T-cell (primary cell): ENCODE measurements around the gene ANKRD33B. TPM values are rescaled to one million over a fixed set of nuclear protein-coding genes. Genes with fewer than 3 reads are reported as not detected.
"Not testable (repeated sequence)": the region's sequence is repeated elsewhere in the genome, so short reads cannot be mapped to it uniquely, and the experiment has no call there.

Experiments
- ATAC-seq, 4 experiments: fragments of 200-7000 bp in 3 of 4; fragments of 150-1000 bp in 1 of 4; cut with Tn5 transposase; replicated peaks in 1 of 4; 1 replicate in 3 of 4; 2 replicates in 1 of 4; pipeline ENCODE4 v1.10.0; 2021; ENCODE audit warnings: moderate library complexity in 3 of 4, mild to moderate bottlenecking in 2 of 4, moderate number of reproducible peaks in 1 of 4
- CTCF ChIA-PET, 2 donors: fragments of 300-600 bp; sonication (Branson Sonifier 250); formaldehyde crosslinking; loops; one replicate each; lab custom pipeline; 2022; ENCODE audit warnings: antibody characterized with exemption in 2 of 2; lab: Charles Lee
- POLR2A ChIA-PET, 2 donors: fragments of 300-600 bp; sonication (Branson Sonifier 250); formaldehyde crosslinking; loops; one replicate each; lab custom pipeline; 2022; ENCODE audit warnings: antibody characterized with exemption in 2 of 2; lab: Charles Lee
- DNase-seq, 35 experiments: peaks; one replicate each; pipeline versions ENCODE4 v3.0.0 to v3.0.0-alpha.2; 2013 to 2023
- H3K27ac ChIP-seq: one replicate; pipeline ENCODE4 v1.5.1; 2013; ENCODE audit warnings: low read length
- H3K27me3 ChIP-seq, 2 experiments: replicated peaks in 1 of 2; 1 replicate in 1 of 2; 2 replicates in 1 of 2; pipeline versions ENCODE4 v1.6.1 to v1.7.0; 2013; ENCODE audit warnings: low read length in 1 of 2, mixed read lengths in 1 of 2; ENCODE audit not compliant: control insufficient read depth in 2 of 2, insufficient read depth in 2 of 2; ENCODE audit errors: extremely low read depth in 1 of 2
- H3K36me3 ChIP-seq, 2 donors: 1 replicate in 1 of 2; 2 replicates in 1 of 2; pipeline versions ENCODE4 v1.6.1 to v1.7.0; 2013; ENCODE audit warnings: low read length in 1 of 2; ENCODE audit not compliant: control insufficient read depth in 2 of 2, insufficient read depth in 1 of 2; ENCODE audit errors: extremely low read depth in 1 of 2
- H3K4me1 ChIP-seq, 2 experiments: 1 replicate in 1 of 2; 2 replicates in 1 of 2; pipeline versions ENCODE4 v1.6.1 to v1.7.0; 2013; ENCODE audit warnings: low read length in 2 of 2, mixed read lengths in 1 of 2; ENCODE audit not compliant: insufficient read depth in 2 of 2, control insufficient read depth in 1 of 2; ENCODE audit errors: extremely low read depth in 1 of 2
- H3K4me3 ChIP-seq, 2 donors: 1 replicate in 1 of 2; 2 replicates in 1 of 2; pipeline versions ENCODE4 v1.5.1 to v1.7.0; 2013; ENCODE audit warnings: mild to moderate bottlenecking in 2 of 2, low read length in 1 of 2, moderate library complexity in 1 of 2; ENCODE audit not compliant: control insufficient read depth in 1 of 2; ENCODE audit errors: extremely low read depth in 1 of 2
- H3K9me3 ChIP-seq: 2 replicates; pipeline ENCODE4 v1.7.0; 2013
- H3K27ac Mint-ChIP-seq, 2 donors: one replicate each; pipeline ENCODE4 v1.8.0; 2020 to 2021; ENCODE audit warnings: mild to moderate bottlenecking in 2 of 2, mixed read lengths in 2 of 2
- H3K27me3 Mint-ChIP-seq, 2 donors: one replicate each; pipeline ENCODE4 v1.8.0; 2021 to 2022; ENCODE audit warnings: mixed read lengths in 2 of 2
- H3K36me3 Mint-ChIP-seq: one replicate; pipeline ENCODE4 v1.8.0; 2021; ENCODE audit warnings: mixed read lengths
- H3K4me1 Mint-ChIP-seq, 3 donors: one replicate each; pipeline ENCODE4 v1.8.0; 2020 to 2022; ENCODE audit warnings: mixed read lengths in 3 of 3, mild to moderate bottlenecking in 1 of 3
- H3K4me3 Mint-ChIP-seq, 3 donors: one replicate each; pipeline ENCODE4 v1.8.0; 2020 to 2022; ENCODE audit warnings: mild to moderate bottlenecking in 3 of 3, mixed read lengths in 3 of 3, moderate library complexity in 3 of 3
- H3K9me3 Mint-ChIP-seq, 3 donors: one replicate each; pipeline ENCODE4 v1.8.0; 2020 to 2022; ENCODE audit warnings: mixed read lengths in 3 of 3
- WGBS: methylation state at CpG from one replicate; pipeline ENCODE4 v1.1.5; 2013; ENCODE audit warnings: missing lambda C conversion rate; ENCODE audit not compliant: insufficient coverage; 5-methylcytosine and 5-hydroxymethylcytosine counted together
- total RNA-seq, 35 experiments: library from RNA in 6 of 35; stranded (reverse) in 6 of 35; fragments of 120-200 nt in 1 of 35; gene quantifications; one replicate each; pipeline versions ENCODE4 v1.2.1 to v1.2.4 and lab custom pipeline; 2013 to 2026

The ANKRD33B gene
- total RNA-seq, 5 donors from 2014 or later (not counting 1 experiment from before 2014, with no cell fraction given) = 1.0 to 4.1 (median 2.4) TPM

DNA sequence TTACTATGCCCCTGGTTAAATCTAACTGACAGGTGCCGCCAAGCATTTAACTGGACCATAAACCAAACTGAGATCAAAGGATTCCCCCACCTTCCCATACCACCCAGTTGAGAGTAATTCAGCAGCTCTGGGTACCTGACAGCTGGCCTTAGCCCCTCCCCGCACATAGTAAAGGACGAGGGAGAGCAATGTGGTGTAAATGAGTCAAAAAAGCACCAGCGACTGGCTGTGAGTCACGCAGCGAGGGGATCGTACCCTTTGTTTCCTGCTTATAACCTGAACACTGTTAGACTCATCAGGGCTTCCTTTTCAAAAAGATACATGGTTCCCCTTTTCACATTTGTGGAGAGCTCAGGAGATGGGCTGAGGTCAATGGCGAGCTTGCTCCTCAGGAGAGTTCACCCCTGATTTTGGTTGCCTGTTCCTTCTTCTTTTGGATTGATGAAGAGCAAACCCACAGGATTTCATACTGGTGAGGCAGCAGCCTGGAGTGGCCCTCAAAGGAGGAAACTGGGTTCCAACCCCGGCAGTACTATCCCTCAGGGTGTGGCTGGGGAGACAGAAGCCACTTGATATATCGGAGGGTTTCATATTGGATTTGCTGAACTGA lies 71.5 kb downstream of the ANKRD33B start:
- POLR2A ChIA-PET = no interaction called here
- H3K9me3 Mint-ChIP-seq = peaks cover 0 to 10% (median 0%) of the 10 kb centered on the region in 3 donors

GRCh38 chr5:10635867-10636350 lies 72.0 kb downstream of the ANKRD33B start:
- Histone ChIP-seq H3K4me1 (peaks cover 2 to 51% of the 10 kb centered on the region in 2 experiments), H3K27me3 (peaks cover 0 to 5% of the 10 kb centered on the region in 2 experiments), H3K9me3 (no peaks in the 10 kb centered on the region), H3K36me3 (no peaks in the 10 kb centered on the region), H3K4me3 (no peak overlapping the region), H3K27ac (no peak overlapping the region)
- Mint-ChIP-seq H3K27me3 (no peaks in the 10 kb centered on the region), H3K36me3 (peaks cover 4% of the 10 kb centered on the region), H3K27ac (peak overlapping the region in 1 of 2 donors; percentile 91), H3K4me3 (no peak overlapping the region), H3K9me3 (peaks cover 0 to 14% (median 0%) of the 10 kb centered on the region in 3 donors), H3K4me1 (peaks cover 17 to 57% (median 25%) of the 10 kb centered on the region in 3 donors)
- ChIA-PET CTCF (interaction anchor here in 1 of 2 donors (0.7 kb wide), 1 partner anchor 8 kb away, joined by 3 read pairs; no protein-coding TSS in a partner anchor), POLR2A (no interaction called here)
- no peak for DNase-seq
- no peak for ATAC-seq
- WGBS = 60% methylated on average over 7 of the region's 11 CpGs

More for the DNA sequence above, 71.5 kb downstream of the ANKRD33B start:
- Histone ChIP-seq H3K4me3 (no peak overlapping the region), H3K4me1 (peaks cover 2 to 51% of the 10 kb centered on the region in 2 experiments), H3K27me3 (peaks cover 0 to 5% of the 10 kb centered on the region in 2 experiments), H3K9me3 (no peaks in the 10 kb centered on the region), H3K36me3 (no peaks in the 10 kb centered on the region), H3K27ac (no peak overlapping the region)
- Mint-ChIP-seq H3K27me3 (no peaks in the 10 kb centered on the region), H3K4me1 (peaks cover 17 to 59% (median 25%) of the 10 kb centered on the region in 3 donors), H3K36me3 (peaks cover 4% of the 10 kb centered on the region), H3K4me3 (peak overlapping the region in 1 of 3 donors; percentile 39), H3K27ac (peak overlapping the region; percentile 48 to 91)
- peak; percentile 57 to 85 (median 84) for ATAC-seq
- CTCF ChIA-PET = no interaction called here
- peak in 14 of 35 experiments; percentile 7 to 46 (median 18) for DNase-seq
- WGBS = 0% methylated on average over 6 of the region's 10 CpGs

GRCh38 chr5:10636363-10637142 lies 72.7 kb downstream of the ANKRD33B start:
- Mint-ChIP-seq H3K4me3 (no peak overlapping the region), H3K36me3 (peaks cover 4% of the 10 kb centered on the region), H3K27ac (peak overlapping the region in 1 of 2 donors; percentile 52), H3K27me3 (no peaks in the 10 kb centered on the region), H3K9me3 (peaks cover 0 to 14% (median 0%) of the 10 kb centered on the region in 3 donors), H3K4me1 (peaks cover 17 to 51% (median 25%) of the 10 kb centered on the region in 3 donors)
- no peak overlapping the region for H3K4me3 ChIP-seq
- peaks cover 2 to 45% of the 10 kb centered on the region in 2 experiments for H3K4me1 ChIP-seq
- H3K27me3 ChIP-seq = peaks cover 0 to 5% of the 10 kb centered on the region in 2 experiments
- 73% methylated on average over 8 of the region's 15 CpGs for WGBS
- ATAC-seq = no peak
- POLR2A ChIA-PET = no interaction called here
- CTCF ChIA-PET = interaction anchor here in 1 of 2 donors (0.7 kb wide), 1 partner anchor 9 kb away, joined by 3 read pairs; no protein-coding TSS in a partner anchor
- H3K27ac ChIP-seq = no peak overlapping the region
- no peaks in the 10 kb centered on the region for H3K36me3 ChIP-seq
- H3K9me3 ChIP-seq = no peaks in the 10 kb centered on the region
- DNase-seq = no peak

GRCh38 chr5:10637944-10638343 lies 74.1 kb downstream of the ANKRD33B start:
- POLR2A ChIA-PET = no interaction called here
- peak overlapping the region in 1 of 2 donors; percentile 16 for H3K27ac Mint-ChIP-seq
- Histone ChIP-seq H3K9me3 (no peaks in the 10 kb centered on the region), H3K27me3 (no peaks in the 10 kb centered on the region), H3K4me1 (peaks cover 2 to 33% of the 10 kb centered on the region in 2 experiments), H3K27ac (no peak overlapping the region), H3K36me3 (no peaks in the 10 kb centered on the region), H3K4me3 (no peak overlapping the region)
- H3K4me3 Mint-ChIP-seq = no peak overlapping the region
- WGBS = 100% methylated on average over 2 of the region's 10 CpGs
- H3K27me3 Mint-ChIP-seq = no peaks in the 10 kb centered on the region
- CTCF ChIA-PET = no interaction called here
- DNase-seq (no peak), ATAC-seq (no peak)
- peaks cover 4% of the 10 kb centered on the region for H3K36me3 Mint-ChIP-seq
- H3K9me3 Mint-ChIP-seq = peaks cover 0 to 14% (median 0%) of the 10 kb centered on the region in 3 donors
- peaks cover 17 to 39% (median 19%) of the 10 kb centered on the region in 3 donors for H3K4me1 Mint-ChIP-seq

DNA sequence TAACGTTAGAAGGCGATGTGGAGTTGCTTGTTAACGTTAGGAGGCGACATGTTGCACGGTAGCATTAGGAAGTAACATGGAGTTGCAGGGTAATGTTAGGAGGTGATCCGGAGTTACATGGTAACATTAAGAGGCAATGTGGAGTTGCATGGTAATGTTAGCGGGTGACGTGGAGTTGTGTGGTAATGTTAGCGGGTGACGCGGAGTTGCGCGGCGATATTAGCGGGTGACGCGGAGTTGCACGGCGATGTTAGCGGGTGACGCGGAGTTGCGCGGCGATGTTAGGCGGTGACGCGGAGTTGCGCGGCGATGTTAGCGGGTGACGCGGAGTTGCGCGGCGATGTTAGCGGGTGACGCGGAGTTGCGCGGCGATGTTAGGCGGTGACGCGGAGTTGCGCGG lies 74.9 kb downstream of the ANKRD33B start:
- H3K4me3 Mint-ChIP-seq = not testable (repeated sequence)

DNA sequence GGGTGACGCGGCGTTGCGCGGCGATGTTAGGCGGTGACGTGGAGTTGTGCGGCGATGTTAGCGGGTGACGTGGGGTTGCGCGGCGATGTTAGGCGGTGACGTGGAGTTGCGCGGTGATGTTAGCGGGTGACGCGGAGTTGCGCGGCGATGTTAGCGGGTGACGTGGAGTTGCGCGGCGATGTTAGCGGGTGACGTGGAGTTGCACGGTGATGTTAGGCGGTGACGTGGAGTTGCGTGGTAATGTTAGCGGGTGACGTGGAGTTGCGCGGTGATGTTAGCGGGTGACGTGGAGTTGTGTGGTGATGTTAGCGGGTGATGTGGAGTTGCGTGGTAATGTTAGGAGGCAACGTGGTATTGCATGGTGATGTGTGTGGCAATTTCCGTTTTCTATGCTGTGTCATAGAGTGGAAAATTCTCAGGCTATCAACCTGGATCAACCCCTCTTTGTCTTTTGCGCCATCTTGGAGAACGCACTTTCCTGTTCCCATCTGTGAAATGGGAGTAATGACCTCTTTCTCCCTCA lies 76.0 kb downstream of the ANKRD33B start:
- POLR2A ChIA-PET = no interaction called here
- Mint-ChIP-seq H3K27ac (no peak overlapping the region), H3K36me3 (peaks cover 4% of the 10 kb centered on the region), H3K4me3 (no peak overlapping the region), H3K27me3 (peaks cover 0 to 2% of the 10 kb centered on the region in 2 donors), H3K4me1 (peaks cover 8 to 27% (median 9%) of the 10 kb centered on the region in 3 donors), H3K9me3 (peaks cover 0 to 14% (median 0%) of the 10 kb centered on the region in 3 donors)
- Histone ChIP-seq H3K4me3 (no peak overlapping the region), H3K4me1 (peaks cover 0 to 14% of the 10 kb centered on the region in 2 experiments), H3K27ac (no peak overlapping the region), H3K36me3 (no peaks in the 10 kb centered on the region), H3K27me3 (no peaks in the 10 kb centered on the region), H3K9me3 (no peaks in the 10 kb centered on the region)
- 97% methylated on average over 18 of the region's 48 CpGs for WGBS
- ATAC-seq (no peak), DNase-seq (no peak)
- CTCF ChIA-PET = no interaction called here

More for the DNA sequence above, 74.9 kb downstream of the ANKRD33B start:
- peaks cover 13 to 32% (median 14%) of the 10 kb centered on the region in 3 donors for H3K4me1 Mint-ChIP-seq
- POLR2A ChIA-PET, H3K9me3 ChIP-seq, H3K27me3 ChIP-seq, H3K27ac ChIP-seq, H3K27me3 Mint-ChIP-seq, CTCF ChIA-PET, DNase-seq, H3K4me3 ChIP-seq, H3K36me3 ChIP-seq, ATAC-seq, H3K27ac Mint-ChIP-seq, H3K36me3 Mint-ChIP-seq: not testable (repeated sequence)
- 82% methylated on average over 6 of the region's 48 CpGs for WGBS
- peaks cover 0 to 14% (median 0%) of the 10 kb centered on the region in 3 donors for H3K9me3 Mint-ChIP-seq
- H3K4me1 ChIP-seq = peaks cover under 1 to 25% of the 10 kb centered on the region in 2 experiments
